Spleen (tissue), 11 donors: Measurements from ENCODE around the gene SLC47A2. TPM values are rescaled to one million over a fixed set of nuclear protein-coding genes. Genes with fewer than 3 reads are reported as not detected.

Experiments used
- DNase-seq: peaks from one replicate; pipeline ENCODE4 v3.0.0-alpha.2; 2020
- H3K27ac ChIP-seq, 8 donors: fragments of 200-600 bp; sonication (generic) in 7 of 8; 1 replicate in 4 of 8; 2 replicates in 4 of 8; pipeline versions ENCODE4 v1.5.0 to v1.8.0; 2016 to 2021; ENCODE audit warnings: inconsistent platforms in 4 of 8, mild to moderate bottlenecking in 4 of 8, moderate library complexity in 1 of 8
- H3K27me3 ChIP-seq, 7 donors: fragments of 200-600 bp; sonication (generic) in 6 of 7; replicated peaks in 1 of 7; 1 replicate in 4 of 7; 2 replicates in 3 of 7; pipeline versions ENCODE4 v1.5.0 to v1.8.0; 2016 to 2021; ENCODE audit warnings: inconsistent platforms in 3 of 7, mild to moderate bottlenecking in 1 of 7
- H3K36me3 ChIP-seq, 6 donors: fragments of 200-600 bp; sonication (generic) in 5 of 6; 1 replicate in 4 of 6; 2 replicates in 2 of 6; pipeline versions ENCODE4 v1.5.0 to v1.8.0; 2016 to 2021; ENCODE audit warnings: inconsistent platforms in 2 of 6
- H3K4me1 ChIP-seq, 6 donors: fragments of 200-600 bp; sonication (generic) in 5 of 6; 1 replicate in 3 of 6; 2 replicates in 3 of 6; pipeline versions ENCODE4 v1.5.0 to v1.8.0; 2016 to 2021; ENCODE audit warnings: inconsistent platforms in 3 of 6
- H3K4me3 ChIP-seq, 8 donors: fragments of 200-600 bp; sonication (generic) in 7 of 8; 1 replicate in 4 of 8; 2 replicates in 4 of 8; pipeline versions ENCODE4 v1.5.0 to v1.8.0; 2016 to 2021; ENCODE audit warnings: inconsistent platforms in 4 of 8, mild to moderate bottlenecking in 4 of 8, moderate library complexity in 2 of 8
- H3K9me3 ChIP-seq, 8 donors: fragments of 200-600 bp; sonication (generic) in 7 of 8; 1 replicate in 4 of 8; 2 replicates in 4 of 8; pipeline versions ENCODE4 v1.5.0 to v1.8.0; 2016 to 2021; ENCODE audit warnings: inconsistent platforms in 4 of 8
- CTCF ChIP-seq, 11 experiments: fragments of 200-600 bp in 7 of 11; fragments of 450-650 bp in 4 of 11; sonication (generic) in 4 of 11; IDR thresholded peaks in 8 of 11; conservative IDR thresholded peaks in 3 of 11; 1 replicate in 7 of 11; 2 replicates in 4 of 11; pipeline versions ENCODE4 v1.4.0 to v1.8.0; 2016 to 2021; ENCODE audit warnings: antibody characterized with exemption in 11 of 11, inconsistent platforms in 4 of 11, mild to moderate bottlenecking in 1 of 11
- POLR2A ChIP-seq, 3 donors: fragments of 450-650 bp; IDR thresholded peaks; one replicate each; pipeline ENCODE4 v1.5.1; 2017; ENCODE audit warnings: antibody characterized with exemption in 3 of 3, mild to moderate bottlenecking in 1 of 3
- POLR2AphosphoS5 ChIP-seq, 3 donors: sonication (generic); formaldehyde crosslinking; IDR thresholded peaks; one replicate each; pipeline ENCODE4 v1.5.1; 2017; ENCODE audit warnings: antibody characterized with exemption in 3 of 3
- WGBS, 5 donors: extraction: QIAGEN DNeasy Blood & Tissue Kit in 3 of 5; methylation state at CpG; one replicate each; pipeline versions ENCODE4 v1.1.5 to v1.1.7; 2013 to 2018; 5-methylcytosine and 5-hydroxymethylcytosine counted together
- intact Hi-C: fragments of 100-400 bp; cut with DNase I; formaldehyde crosslinking; loops from one replicate; pipeline ENCODE4 v1.15.0; 2023; ENCODE audit warnings: low total_unique reads
- polyA plus RNA-seq, 3 donors: library from polyadenylated mRNA; stranded (reverse); fragments of 200-250 nt; gene quantifications; one replicate each; pipeline ENCODE4 v1.2.1, GENCODE V29; 2013
- total RNA-seq, 7 donors: library from RNA; depleted of rRNA in 3 of 7; stranded (reverse); fragments of >200 nt in 3 of 7; fragmentation: NEBNext Ultra II Directional in 4 of 7; extraction: Animal tissue kit (Norgen Biotek cat#: 25700) in 4 of 7; gene quantifications; one replicate each; pipeline versions ENCODE4 v1.1.0 to v1.2.1, GENCODE V29; 2016 to 2021
- donor health status: healthy with polysubstance abuse.
- donor health status: DM: no; HTN: no; CAD: no; lungs with moderate emphysema.
- donor health status: DM: no; HTN: no; CAD: no.
- donor health status: Bipolar disorder and iron deficiency.
- donor health status: healthy.
- donor health status: DM: no; HTN: no; CAD: no.
- donor health status: DM: yes; HTN: yes; CAD: no.

SLC47A2 gene
- total and polyA plus RNA-seq, 10 donors, result 0.03 TPM; not detected in 9

DNA sequence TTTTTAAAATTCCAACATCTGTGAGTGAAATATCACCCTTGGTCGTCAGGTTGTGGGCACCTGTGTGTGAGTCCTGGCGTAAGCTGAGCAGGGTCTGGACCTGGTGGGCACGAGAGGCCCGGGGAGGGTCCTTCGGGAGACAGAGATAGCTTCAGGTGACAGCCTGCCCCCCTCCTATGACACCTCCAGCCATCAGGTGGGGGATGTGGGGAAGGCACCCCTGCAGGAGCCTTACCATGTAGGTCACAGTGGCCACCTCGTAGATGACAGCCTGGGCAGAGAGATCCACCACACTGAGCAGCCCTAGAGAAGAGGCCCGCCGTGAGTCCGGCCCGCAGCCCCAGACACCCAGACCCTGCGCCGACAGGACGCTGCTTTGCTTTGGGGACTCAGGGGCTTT is 11.2 kb downstream of the SLC47A2 start:
- Histone ChIP-seq H3K36me3 (no peaks in the 10 kb centered on the region), H3K27ac (no peak overlapping the region), H3K27me3 (no peaks in the 10 kb centered on the region), H3K4me1 (peaks cover 0 to 33% (median 19%) of the 10 kb centered on the region in 6 donors), H3K9me3 (no peaks in the 10 kb centered on the region), H3K4me3 (no peak overlapping the region)
- WGBS, 5 donors, result 84 to 94% (median 89%) methylated on average over 13 of the region's 13 CpGs
- TF ChIP-seq CTCF (IDR thresholded peaks at IDR 0.05 in 8 of 11, conservative IDR thresholded peaks at IDR 0.05 in 3 of 11) (no peak), POLR2A (IDR thresholded peaks at IDR 0.05) (no peak), POLR2AphosphoS5 (IDR thresholded peaks at IDR 0.05) (no peak)
- intact Hi-C loops, result no loop called here
- no peak for DNase-seq

DNA sequence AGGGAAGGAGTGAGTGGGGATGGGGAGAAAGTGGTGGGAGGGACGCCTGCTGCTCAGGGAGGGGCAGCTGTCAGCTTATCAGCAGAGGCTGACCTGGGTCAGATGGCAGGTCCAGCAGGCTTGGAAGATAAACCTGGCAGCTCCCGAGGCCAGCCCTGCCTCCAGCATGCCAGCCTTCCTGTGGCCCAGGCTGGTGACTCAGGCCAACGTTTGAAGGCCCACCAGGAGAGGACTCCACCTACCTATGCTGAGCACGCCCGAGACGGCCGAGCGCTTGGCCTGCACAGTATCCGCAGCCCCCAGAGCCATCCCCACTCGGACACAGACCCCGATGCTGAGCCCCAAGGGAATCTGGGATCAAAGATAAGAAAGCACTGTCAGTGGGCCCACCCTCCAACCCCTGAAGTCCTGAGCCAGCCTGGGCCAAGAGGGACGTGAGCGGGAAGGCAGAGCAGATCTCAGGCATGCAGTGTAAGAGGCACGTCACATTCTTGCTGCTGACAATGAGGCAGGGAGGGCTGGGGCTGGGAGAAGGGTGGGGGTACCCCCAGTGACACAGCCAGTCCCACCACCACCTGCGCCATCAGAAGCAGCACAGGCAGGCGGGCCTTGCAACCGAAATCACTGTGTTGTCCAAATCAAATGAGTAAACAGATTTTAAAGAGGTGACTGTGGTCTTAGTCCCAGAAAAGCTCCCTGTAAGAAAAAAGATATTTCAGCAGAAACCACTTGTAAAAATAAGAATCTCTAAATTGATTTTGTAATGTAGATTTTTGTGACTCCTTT is 12.4 kb downstream of the SLC47A2 start:
- H3K4me1 ChIP-seq, result peaks cover 0 to 33% (median 19%) of the 10 kb centered on the region in 6 donors
- H3K27ac ChIP-seq, result peak overlapping the region in 5 of 8 donors; percentile 64 to 74 (median 71)
- H3K27me3 ChIP-seq, result no peaks in the 10 kb centered on the region
- DNase-seq, result no peak
- WGBS, 5 donors, result 77 to 89% (median 80%) methylated on average over 17 of the region's 17 CpGs
- no peaks in the 10 kb centered on the region for H3K36me3 ChIP-seq
- TF ChIP-seq POLR2AphosphoS5 (IDR thresholded peaks at IDR 0.05) (peak; percentile 75 to 80 (median 78)), POLR2A (IDR thresholded peaks at IDR 0.05) (no peak), CTCF (IDR thresholded peaks at IDR 0.05 in 8 of 11, conservative IDR thresholded peaks at IDR 0.05 in 3 of 11) (peak in 1 of 11 experiments; percentile 14)
- no peak overlapping the region for H3K4me3 ChIP-seq
- no peaks in the 10 kb centered on the region for H3K9me3 ChIP-seq
- intact Hi-C loops, result no loop called here

- H3K9me3 ChIP-seq, result no peaks in the 10 kb centered on the region
- 64 to 92% (median 71%) methylated on average over 7 to 10 of the region's 10 CpGs for WGBS, 5 donors
- H3K36me3 ChIP-seq, result no peaks in the 10 kb centered on the region
- no peaks in the 10 kb centered on the region for H3K27me3 ChIP-seq
- no peak for DNase-seq
- no peak overlapping the region for H3K4me3 ChIP-seq
- intact Hi-C loops, result no loop called here
- peaks cover 0 to 33% (median 19%) of the 10 kb centered on the region in 6 donors for H3K4me1 ChIP-seq
- TF ChIP-seq CTCF (IDR thresholded peaks at IDR 0.05 in 8 of 11, conservative IDR thresholded peaks at IDR 0.05 in 3 of 11), result no peak
- TF ChIP-seq POLR2A (IDR thresholded peaks at IDR 0.05), result no peak
- no peak for TF ChIP-seq POLR2AphosphoS5 (IDR thresholded peaks at IDR 0.05)
- peak overlapping the region in 6 of 8 donors; percentile 34 to 74 (median 68) for H3K27ac ChIP-seq
These were observed 13.1 kb downstream of the SLC47A2 start for GRCh38 chr17:19703106-19703827.

DNA sequence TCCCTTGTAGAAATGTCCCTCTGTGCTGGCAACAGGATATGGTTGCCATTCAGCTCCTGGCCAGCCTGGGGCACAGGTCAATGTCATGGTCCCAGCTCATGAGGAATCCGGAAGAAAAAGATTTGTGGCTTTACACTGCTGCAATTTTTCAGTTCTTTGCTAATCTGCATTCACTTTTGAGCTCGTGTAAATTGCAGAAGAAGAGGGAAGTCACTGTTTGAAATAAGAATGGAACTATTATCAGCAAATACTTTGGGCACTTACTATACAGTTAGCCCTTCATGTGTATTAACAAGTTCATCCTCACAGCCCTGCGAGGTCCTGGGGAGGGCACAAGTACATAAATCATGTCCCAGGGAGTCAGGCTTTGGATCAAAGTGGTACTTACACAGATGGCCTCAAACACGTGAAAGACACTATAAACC is 14.2 kb downstream of the SLC47A2 start:
- Histone ChIP-seq H3K4me1 (peaks cover 0 to 33% (median 19%) of the 10 kb centered on the region in 6 donors), H3K27ac (peak overlapping the region in 6 of 8 donors; percentile 10 to 74 (median 68)), H3K36me3 (no peaks in the 10 kb centered on the region), H3K27me3 (no peaks in the 10 kb centered on the region), H3K4me3 (no peak overlapping the region), H3K9me3 (no peaks in the 10 kb centered on the region)
- TF ChIP-seq POLR2AphosphoS5 (IDR thresholded peaks at IDR 0.05), result peak in 1 of 3 donors; percentile 44
- TF ChIP-seq POLR2A (IDR thresholded peaks at IDR 0.05), result no peak
- WGBS, 5 donors, result 32 to 49% (median 45%) methylated on average over 4 of the region's 4 CpGs
- intact Hi-C loops, result no loop called here
- no peak for DNase-seq
